Panc1 (cell line): ENCODE data around the gene NDUFS8.

Source experiments
- CTCF ChIP-seq: fragments of 450-650 bp; IDR thresholded peaks from 2 replicates; pipeline ENCODE4 v1.5.1; 2017; ENCODE audit warnings: mild to moderate bottlenecking
- POLR2AphosphoS5 ChIP-seq: IDR thresholded peaks from 2 replicates; pipeline ENCODE4 v1.6.1; 2012; ENCODE audit warnings: mild to moderate bottlenecking, low read depth, low read length, moderate library complexity
- SIN3A ChIP-seq: IDR thresholded peaks from 2 replicates; pipeline ENCODE4 v1.6.1; 2012; ENCODE audit warnings: low read depth, mild to moderate bottlenecking, low read length, moderate library complexity, borderline replicate concordance; ENCODE audit not compliant: insufficient read depth
- TCF7L2 ChIP-seq: IDR thresholded peaks from 2 replicates; pipeline ENCODE4 v1.6.1; 2011; ENCODE audit warnings: mild to moderate bottlenecking, low read depth, low read length, inconsistent platforms
- TF ChIP-seq, protein P1 (sequence below), 2 experiments: IDR thresholded peaks; 2 replicates each; pipeline ENCODE4 v1.6.1; 2011 to 2012; ENCODE audit warnings: low read depth in 2 of 2, control low read depth in 1 of 2, low read length in 1 of 2, mild to moderate bottlenecking in 1 of 2, moderate library complexity in 1 of 2; ENCODE audit not compliant: insufficient read depth in 1 of 2

GRCh38 chr11:68052137-68052873 is 21.8 kb downstream of the NDUFS8 start:
- TF ChIP-seq CTCF (no peak), POLR2AphosphoS5 (peak; percentile 36; the same call in 1 of the 2 replicates), TCF7L2 (no peak), SIN3A (no peak)
- TF ChIP-seq, protein P1, sequence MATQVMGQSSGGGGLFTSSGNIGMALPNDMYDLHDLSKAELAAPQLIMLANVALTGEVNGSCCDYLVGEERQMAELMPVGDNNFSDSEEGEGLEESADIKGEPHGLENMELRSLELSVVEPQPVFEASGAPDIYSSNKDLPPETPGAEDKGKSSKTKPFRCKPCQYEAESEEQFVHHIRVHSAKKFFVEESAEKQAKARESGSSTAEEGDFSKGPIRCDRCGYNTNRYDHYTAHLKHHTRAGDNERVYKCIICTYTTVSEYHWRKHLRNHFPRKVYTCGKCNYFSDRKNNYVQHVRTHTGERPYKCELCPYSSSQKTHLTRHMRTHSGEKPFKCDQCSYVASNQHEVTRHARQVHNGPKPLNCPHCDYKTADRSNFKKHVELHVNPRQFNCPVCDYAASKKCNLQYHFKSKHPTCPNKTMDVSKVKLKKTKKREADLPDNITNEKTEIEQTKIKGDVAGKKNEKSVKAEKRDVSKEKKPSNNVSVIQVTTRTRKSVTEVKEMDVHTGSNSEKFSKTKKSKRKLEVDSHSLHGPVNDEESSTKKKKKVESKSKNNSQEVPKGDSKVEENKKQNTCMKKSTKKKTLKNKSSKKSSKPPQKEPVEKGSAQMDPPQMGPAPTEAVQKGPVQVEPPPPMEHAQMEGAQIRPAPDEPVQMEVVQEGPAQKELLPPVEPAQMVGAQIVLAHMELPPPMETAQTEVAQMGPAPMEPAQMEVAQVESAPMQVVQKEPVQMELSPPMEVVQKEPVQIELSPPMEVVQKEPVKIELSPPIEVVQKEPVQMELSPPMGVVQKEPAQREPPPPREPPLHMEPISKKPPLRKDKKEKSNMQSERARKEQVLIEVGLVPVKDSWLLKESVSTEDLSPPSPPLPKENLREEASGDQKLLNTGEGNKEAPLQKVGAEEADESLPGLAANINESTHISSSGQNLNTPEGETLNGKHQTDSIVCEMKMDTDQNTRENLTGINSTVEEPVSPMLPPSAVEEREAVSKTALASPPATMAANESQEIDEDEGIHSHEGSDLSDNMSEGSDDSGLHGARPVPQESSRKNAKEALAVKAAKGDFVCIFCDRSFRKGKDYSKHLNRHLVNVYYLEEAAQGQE (IDR thresholded peaks at IDR 0.05; ENCODE audit: insufficient read depth in 1 of 2, low read depth in 2 of 2, low read length in 1 of 2), result no peak
